B cell (primary cell): Measurements from ENCODE around the gene CCNI.

Source experiments
- CTCF ChIP-seq: fragments of 200-600 bp; IDR thresholded peaks from one replicate; pipeline ENCODE4 v1.8.0; 2022; ENCODE audit warnings: antibody characterized with exemption, mild to moderate bottlenecking
- EZH2 ChIP-seq: IDR thresholded peaks from 2 replicates; pipeline ENCODE4 v1.6.1; 2012; ENCODE audit warnings: borderline replicate concordance, low read depth, mild to moderate bottlenecking, moderate library complexity, low read length; ENCODE audit not compliant: insufficient read depth, poor library complexity, severe bottlenecking

GRCh38 chr4:77122656-77123055, 46.9 kb upstream of the CCNI start:
- no peak for TF ChIP-seq CTCF
- TF ChIP-seq EZH2 = no peak
